ENCODE measurements around the gene MYO9A. TPM values are rescaled to one million over a fixed set of nuclear protein-coding genes. Genes with fewer than 3 reads are reported as not detected.

Gene MYO9A
- total and polyA plus RNA-seq, 2 donors (not counting 1 experiment from before 2014, with no cell fraction given), result 6.2 to 66.1 TPM

- H3K9ac ChIP-seq (ENCODE audit: low read length), result no peak overlapping the region
- peaks cover 9 to 12% of the 10 kb centered on the region in 2 experiments for H3K36me3 ChIP-seq (replicated peaks in 1 of 2; ENCODE audit: control extremely low read depth in 1 of 2, control insufficient read depth in 1 of 2, extremely low read depth in 1 of 2, insufficient read depth in 2 of 2, low read length in 1 of 2)
- H3K79me2 ChIP-seq (ENCODE audit: control insufficient read depth, insufficient read depth, low read length), result peaks cover 9% of the 10 kb centered on the region
- H3K27ac ChIP-seq (ENCODE audit: low read length in 2 of 2), result no peak overlapping the region
- no peak overlapping the region for H3K4me3 ChIP-seq (ENCODE audit: control extremely low read depth in 1 of 5, extremely low read depth in 1 of 5, insufficient read depth in 1 of 5, low read depth in 2 of 5, low read length in 4 of 5)
- no peaks in the 10 kb centered on the region for H3K9me3 Mint-ChIP-seq (ENCODE audit: insufficient read depth)
- POLR2A ChIA-PET, result no interaction called here
- H4K20me1 ChIP-seq (ENCODE audit: control insufficient read depth, insufficient read depth, low read length, poor library complexity, severe bottlenecking), result no peaks in the 10 kb centered on the region
- DNase-seq (no peak), ATAC-seq (ENCODE audit: low read depth) (no peak)
- no peaks in the 10 kb centered on the region for H3K27me3 Mint-ChIP-seq
- no peaks in the 10 kb centered on the region for H3K4me1 Mint-ChIP-seq
- CTCF ChIA-PET, result no interaction called here
- H3K27me3 ChIP-seq (replicated peaks in 1 of 4; ENCODE audit: control extremely low read depth in 1 of 4, control insufficient read depth in 3 of 4, insufficient read depth in 4 of 4, low read length in 3 of 4), result no peaks in the 10 kb centered on the region
- H3K4me2 ChIP-seq (replicated peaks; ENCODE audit: low read depth, low read length, poor library complexity, severe bottlenecking), result no peak overlapping the region
- TF ChIP-seq CTCF (IDR thresholded peaks at IDR 0.05), result no peak
- TF ChIP-seq EZH2 (IDR thresholded peaks at IDR 0.05; ENCODE audit: borderline replicate concordance, insufficient read depth, low read depth, low read length, poor library complexity, severe bottlenecking), result no peak
- no peak overlapping the region for H2AFZ ChIP-seq (ENCODE audit: insufficient read depth, low read depth, low read length, poor library complexity, severe bottlenecking)
- intact Hi-C loops (cut with micrococcal nuclease), result loop anchor here (10.0 kb wide), 1 partner anchor 112 kb away; no protein-coding TSS in a partner anchor
- no peaks in the 10 kb centered on the region for H3K4me1 ChIP-seq (ENCODE audit: control insufficient read depth in 2 of 2, insufficient read depth in 2 of 2, low read length in 2 of 2)
- 100% methylated on average over 2 of the region's 7 CpGs for WGBS (ENCODE audit: insufficient coverage)
- no peak overlapping the region for H3K4me3 Mint-ChIP-seq
- H3K27ac Mint-ChIP-seq, result no peak overlapping the region
- peaks cover 0 to 2% (median 0%) of the 10 kb centered on the region in 3 donors for H3K9me3 ChIP-seq (ENCODE audit: control extremely low read depth in 1 of 3, control insufficient read depth in 2 of 3, insufficient read depth in 1 of 3, low read length in 2 of 3)
These were observed 75.1 kb downstream of the MYO9A start for GRCh38 chr15:72042865-72043264.

GRCh38 chr15:72042054-72042453 is 75.9 kb downstream of the MYO9A start:
- no CpG with 5 or more reads among the region's 1 CpG for WGBS (ENCODE audit: insufficient coverage)
- Mint-ChIP-seq H3K27me3 (no peaks in the 10 kb centered on the region), H3K9me3 (ENCODE audit: insufficient read depth) (no peaks in the 10 kb centered on the region), H3K4me3 (no peak overlapping the region), H3K27ac (no peak overlapping the region), H3K4me1 (no peaks in the 10 kb centered on the region)
- peaks cover 14% of the 10 kb centered on the region for H3K79me2 ChIP-seq (ENCODE audit: control insufficient read depth, insufficient read depth, low read length)
- no peak overlapping the region for H3K27ac ChIP-seq (ENCODE audit: low read length in 2 of 2)
- no peak overlapping the region for H2AFZ ChIP-seq (ENCODE audit: insufficient read depth, low read depth, low read length, poor library complexity, severe bottlenecking)
- no peak for DNase-seq
- peaks cover 9 to 12% of the 10 kb centered on the region in 2 experiments for H3K36me3 ChIP-seq (replicated peaks in 1 of 2; ENCODE audit: control extremely low read depth in 1 of 2, control insufficient read depth in 1 of 2, extremely low read depth in 1 of 2, insufficient read depth in 2 of 2, low read length in 1 of 2)
- ATAC-seq (ENCODE audit: low read depth), result no peak
- no peak overlapping the region for H3K4me3 ChIP-seq (ENCODE audit: control extremely low read depth in 1 of 5, extremely low read depth in 1 of 5, insufficient read depth in 1 of 5, low read depth in 2 of 5, low read length in 4 of 5)
- no peaks in the 10 kb centered on the region for H3K27me3 ChIP-seq (replicated peaks in 1 of 4; ENCODE audit: control extremely low read depth in 1 of 4, control insufficient read depth in 3 of 4, insufficient read depth in 4 of 4, low read length in 3 of 4)
- intact Hi-C loops (cut with micrococcal nuclease), result loop anchor here (10.0 kb wide), 1 partner anchor 113 kb away; no protein-coding TSS in a partner anchor
- H3K4me2 ChIP-seq (replicated peaks; ENCODE audit: low read depth, low read length, poor library complexity, severe bottlenecking), result no peak overlapping the region
- CTCF ChIA-PET, result no interaction called here
- H3K9me3 ChIP-seq (ENCODE audit: control extremely low read depth in 1 of 3, control insufficient read depth in 2 of 3, insufficient read depth in 1 of 3, low read length in 2 of 3), result peaks cover 0 to 7% (median 3%) of the 10 kb centered on the region in 3 donors
- H3K9ac ChIP-seq (ENCODE audit: low read length), result no peak overlapping the region
- TF ChIP-seq CTCF (IDR thresholded peaks at IDR 0.05) (no peak), EZH2 (IDR thresholded peaks at IDR 0.05; ENCODE audit: borderline replicate concordance, insufficient read depth, low read depth, low read length, poor library complexity, severe bottlenecking) (no peak)
- no peaks in the 10 kb centered on the region for H4K20me1 ChIP-seq (ENCODE audit: control insufficient read depth, insufficient read depth, low read length, poor library complexity, severe bottlenecking)
- no peaks in the 10 kb centered on the region for H3K4me1 ChIP-seq (ENCODE audit: control insufficient read depth in 2 of 2, insufficient read depth in 2 of 2, low read length in 2 of 2)
- POLR2A ChIA-PET, result no interaction called here

All from B cell (primary cell).